Glutamatergic neuron (in vitro differentiated cells): ENCODE results near the gene BTBD16. TPM values are rescaled to one million over a fixed set of nuclear protein-coding genes. Genes with fewer than 3 reads are reported as not detected.

Experiments
- DNase-seq: peaks from one replicate; pipeline ENCODE4 v3.0.0; 2022
- H3K27ac Mint-ChIP-seq: one replicate; pipeline ENCODE4 v1.8.0; 2020; ENCODE audit warnings: mild to moderate bottlenecking, mixed read lengths, inconsistent platforms; ENCODE audit not compliant: unreplicated experiment
- H3K27me3 Mint-ChIP-seq: one replicate; pipeline ENCODE4 v1.8.0; 2020; ENCODE audit warnings: mild to moderate bottlenecking, moderate library complexity, mixed read lengths, inconsistent platforms; ENCODE audit not compliant: unreplicated experiment
- H3K36me3 Mint-ChIP-seq: one replicate; pipeline ENCODE4 v1.8.0; 2020; ENCODE audit warnings: mild to moderate bottlenecking, mixed read lengths, inconsistent platforms; ENCODE audit not compliant: unreplicated experiment
- H3K4me1 Mint-ChIP-seq: one replicate; pipeline ENCODE4 v1.8.0; 2020; ENCODE audit warnings: mild to moderate bottlenecking, low read depth, mixed read lengths, inconsistent platforms; ENCODE audit not compliant: unreplicated experiment
- H3K4me3 Mint-ChIP-seq: one replicate; pipeline ENCODE4 v1.8.0; 2020; ENCODE audit warnings: mild to moderate bottlenecking, mixed read lengths, inconsistent platforms; ENCODE audit not compliant: unreplicated experiment
- H3K9me3 Mint-ChIP-seq: one replicate; pipeline ENCODE4 v1.8.0; 2020; ENCODE audit warnings: mild to moderate bottlenecking, moderate library complexity, mixed read lengths, inconsistent platforms; ENCODE audit not compliant: unreplicated experiment
- CTCF ChIP-seq: fragments of 200-600 bp; sonication (generic); IDR thresholded peaks from one replicate; pipeline ENCODE4 v1.5.0; 2021; ENCODE audit not compliant: partially characterized antibody, unreplicated experiment
- total RNA-seq: library from RNA; stranded (reverse); fragmentation: NEBNext Ultra II Directional; extraction: Animal tissue kit (Norgen Biotek cat#: 25700); gene quantifications from one replicate; pipeline ENCODE4 v1.2.1, GENCODE V29; 2021; ENCODE audit not compliant: unreplicated experiment

Gene BTBD16
- total RNA-seq, 1 donor from 2014 or later = 0.98 TPM

GRCh38 chr10:122282253-122282671, 11.2 kb downstream of the BTBD16 start:
- TF ChIP-seq CTCF = no peak
- Mint-ChIP-seq H3K27ac (no peak overlapping the region), H3K4me1 (peaks cover 15% of the 10 kb centered on the region), H3K9me3 (peaks cover 8% of the 10 kb centered on the region), H3K36me3 (peaks cover 7% of the 10 kb centered on the region), H3K27me3 (no peaks in the 10 kb centered on the region), H3K4me3 (no peak overlapping the region)
- DNase-seq = no peak

GRCh38 chr10:122282909-122283308, 11.8 kb downstream of the BTBD16 start:
- TF ChIP-seq CTCF = no peak

GRCh38 chr10:122285506-122286444, 14.7 kb downstream of the BTBD16 start:
- no peak for DNase-seq
- peaks cover 7% of the 10 kb centered on the region for H3K36me3 Mint-ChIP-seq
- H3K4me3 Mint-ChIP-seq = no peak overlapping the region
- no peak overlapping the region for H3K27ac Mint-ChIP-seq
- no peak for TF ChIP-seq CTCF
- H3K27me3 Mint-ChIP-seq = peaks cover 7% of the 10 kb centered on the region
- peaks cover 25% of the 10 kb centered on the region for H3K4me1 Mint-ChIP-seq
- H3K9me3 Mint-ChIP-seq = peaks cover 7% of the 10 kb centered on the region

More at GRCh38 chr10:122282909-122283308, 11.8 kb downstream of the BTBD16 start:
- Mint-ChIP-seq H3K36me3 (peaks cover 7% of the 10 kb centered on the region), H3K27me3 (no peaks in the 10 kb centered on the region), H3K9me3 (peaks cover 8% of the 10 kb centered on the region), H3K4me3 (no peak overlapping the region), H3K27ac (peak overlapping the region; percentile 3), H3K4me1 (peaks cover 20% of the 10 kb centered on the region)
- no peak for DNase-seq

GRCh38 chr10:122286867-122287266, 15.8 kb downstream of the BTBD16 start:
- peak; percentile 60 for DNase-seq
- TF ChIP-seq CTCF = no peak
- Mint-ChIP-seq H3K27ac (peak overlapping the region; percentile 65), H3K9me3 (peaks cover 7% of the 10 kb centered on the region), H3K4me1 (peaks cover 25% of the 10 kb centered on the region), H3K4me3 (no peak overlapping the region), H3K27me3 (peaks cover 7% of the 10 kb centered on the region), H3K36me3 (peaks cover 7% of the 10 kb centered on the region)

GRCh38 chr10:122287570-122287969, 16.5 kb downstream of the BTBD16 start:
- Mint-ChIP-seq H3K36me3 (peaks cover 7% of the 10 kb centered on the region), H3K27ac (no peak overlapping the region), H3K9me3 (peaks cover 7% of the 10 kb centered on the region), H3K4me3 (no peak overlapping the region), H3K27me3 (peaks cover 7% of the 10 kb centered on the region), H3K4me1 (peaks cover 21% of the 10 kb centered on the region)
- no peak for DNase-seq
- no peak for TF ChIP-seq CTCF
